Astrocyte of the spinal cord (primary cell): Measurements from ENCODE around the gene ARHGEF4.

Experiments used
- DNase-seq: peaks from one replicate; pipeline ENCODE4 v3.0.0; 2011; ENCODE audit warnings: low read depth, low spot score
- H3K4me3 ChIP-seq: 2 replicates; pipeline ENCODE4 v1.5.1; 2011; ENCODE audit warnings: low read depth, mild to moderate bottlenecking, low read length, moderate library complexity
- in situ Hi-C: cut with HindIII; loops from 2 replicates; pipeline ENCODE4 v1.10.0; 2017; ENCODE audit warnings: low sequenced_read_pairs
- TF ChIP-seq, protein P1 (sequence below): IDR thresholded peaks from 2 replicates; pipeline ENCODE4 v1.5.1; 2012; ENCODE audit warnings: low read depth, mild to moderate bottlenecking, low read length, inconsistent platforms

ARHGEF4 gene

DNA sequence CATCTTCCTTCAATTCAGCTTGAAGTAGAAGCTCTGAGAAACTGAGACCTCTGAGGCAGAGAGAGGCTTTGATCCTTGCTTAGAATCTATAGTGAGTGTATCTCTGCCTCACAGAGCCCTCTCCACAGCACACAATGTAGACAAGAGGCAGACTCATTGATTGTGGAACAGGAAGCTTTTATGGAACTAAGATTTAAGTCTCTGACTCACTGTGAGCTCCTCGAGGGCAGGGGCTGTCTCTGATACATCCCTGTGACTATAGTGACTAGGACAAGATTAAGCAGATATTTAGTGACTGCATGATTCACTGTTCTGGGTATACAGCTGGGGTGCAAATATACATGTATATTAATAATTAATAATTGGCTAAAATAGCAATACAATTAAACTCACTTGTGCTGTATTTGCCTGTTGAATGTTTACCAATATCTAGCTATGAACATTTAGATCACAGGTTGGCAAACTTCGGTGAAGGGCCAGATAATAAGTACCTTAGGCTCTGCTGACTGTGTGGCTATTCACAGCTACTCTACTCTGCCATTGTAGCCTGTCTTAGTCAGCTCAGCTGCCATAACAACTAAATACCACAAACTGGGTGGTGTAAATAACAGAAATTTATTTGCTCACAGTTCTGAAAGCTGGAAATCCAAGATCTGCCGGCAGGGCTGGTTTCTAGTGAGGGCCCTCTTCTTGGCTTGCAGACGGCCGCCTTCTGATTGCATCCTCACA, 54.4 kb downstream of the ARHGEF4 start:
- TF ChIP-seq, protein P1, sequence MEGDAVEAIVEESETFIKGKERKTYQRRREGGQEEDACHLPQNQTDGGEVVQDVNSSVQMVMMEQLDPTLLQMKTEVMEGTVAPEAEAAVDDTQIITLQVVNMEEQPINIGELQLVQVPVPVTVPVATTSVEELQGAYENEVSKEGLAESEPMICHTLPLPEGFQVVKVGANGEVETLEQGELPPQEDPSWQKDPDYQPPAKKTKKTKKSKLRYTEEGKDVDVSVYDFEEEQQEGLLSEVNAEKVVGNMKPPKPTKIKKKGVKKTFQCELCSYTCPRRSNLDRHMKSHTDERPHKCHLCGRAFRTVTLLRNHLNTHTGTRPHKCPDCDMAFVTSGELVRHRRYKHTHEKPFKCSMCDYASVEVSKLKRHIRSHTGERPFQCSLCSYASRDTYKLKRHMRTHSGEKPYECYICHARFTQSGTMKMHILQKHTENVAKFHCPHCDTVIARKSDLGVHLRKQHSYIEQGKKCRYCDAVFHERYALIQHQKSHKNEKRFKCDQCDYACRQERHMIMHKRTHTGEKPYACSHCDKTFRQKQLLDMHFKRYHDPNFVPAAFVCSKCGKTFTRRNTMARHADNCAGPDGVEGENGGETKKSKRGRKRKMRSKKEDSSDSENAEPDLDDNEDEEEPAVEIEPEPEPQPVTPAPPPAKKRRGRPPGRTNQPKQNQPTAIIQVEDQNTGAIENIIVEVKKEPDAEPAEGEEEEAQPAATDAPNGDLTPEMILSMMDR: no peak
- in situ Hi-C loops: no loop called here
- DNase-seq: no peak
- H3K4me3 ChIP-seq: no peak overlapping the region

DNA sequence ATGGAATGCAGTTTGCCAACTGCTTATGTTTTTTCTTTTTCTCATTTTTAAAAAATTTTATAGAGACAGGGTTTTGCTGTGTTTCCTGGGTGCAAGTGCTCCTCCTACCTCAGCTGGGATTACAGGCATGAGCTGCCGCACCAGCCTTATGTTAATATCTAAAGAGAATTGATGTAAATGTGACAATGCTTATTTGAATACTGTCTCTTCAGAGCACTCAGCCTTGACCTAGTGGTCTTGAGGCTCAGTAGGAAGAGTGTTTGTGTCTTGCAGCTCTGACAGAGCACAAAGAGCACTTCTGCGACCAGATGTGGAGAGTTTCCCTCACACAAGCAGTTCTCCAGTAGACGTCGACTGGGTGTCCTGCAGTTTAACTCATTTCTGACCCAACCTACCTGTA, 55.3 kb downstream of the ARHGEF4 start:
- in situ Hi-C loops: no loop called here
- DNase-seq: no peak
- H3K4me3 ChIP-seq: no peak overlapping the region
- TF ChIP-seq, protein P1: no peak

DNA sequence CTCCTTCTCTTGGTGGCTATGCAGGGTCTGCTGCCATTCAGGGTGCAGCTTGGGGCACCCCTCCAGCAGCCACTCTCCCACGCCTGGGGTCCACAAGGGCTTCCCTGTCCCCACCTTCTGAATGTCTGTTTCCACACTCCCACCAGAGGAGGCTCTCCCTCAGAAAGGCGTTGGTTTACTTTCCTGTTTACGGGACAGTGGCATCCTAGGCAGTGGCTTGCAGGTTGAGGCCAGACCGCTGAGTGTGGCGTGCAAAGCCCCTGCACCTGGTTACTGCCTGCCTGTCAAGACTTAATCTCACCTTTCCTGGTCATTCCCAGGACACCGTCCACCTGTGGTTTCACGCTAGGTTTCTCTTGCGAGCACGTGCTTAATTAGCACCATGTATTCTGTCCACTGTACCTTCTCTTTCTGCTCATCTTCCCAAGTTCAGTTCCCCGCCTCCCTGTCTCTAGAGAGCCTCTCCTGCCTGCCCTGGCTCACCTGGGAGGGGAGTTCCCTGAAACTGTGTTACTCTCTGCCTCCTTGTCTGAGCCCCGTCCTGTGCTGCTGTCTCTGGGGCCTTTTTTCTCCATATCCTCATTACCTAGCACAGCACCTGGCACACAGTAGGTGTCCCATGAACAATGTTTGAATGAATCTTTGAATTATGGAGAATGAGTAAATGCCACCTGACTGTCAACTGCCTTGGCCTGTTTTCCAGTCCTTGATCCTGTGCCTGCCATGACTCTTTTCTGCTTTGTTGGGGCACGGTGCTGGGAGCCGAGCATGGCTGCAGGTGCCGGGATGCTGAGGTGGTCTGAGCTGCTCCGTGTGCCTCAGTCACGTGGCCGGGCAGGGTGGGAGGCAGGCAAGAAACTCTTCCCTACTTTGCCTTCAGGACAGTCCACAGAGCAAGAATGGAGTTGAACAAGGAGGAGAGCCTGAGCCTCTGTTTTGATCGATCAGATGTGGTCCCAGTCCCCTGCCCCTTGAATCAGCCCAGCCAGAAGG, 56.4 kb downstream of the ARHGEF4 start:
- in situ Hi-C loops: no loop called here
- H3K4me3 ChIP-seq: no peak overlapping the region
- no peak for DNase-seq
- TF ChIP-seq, protein P1: no peak

DNA sequence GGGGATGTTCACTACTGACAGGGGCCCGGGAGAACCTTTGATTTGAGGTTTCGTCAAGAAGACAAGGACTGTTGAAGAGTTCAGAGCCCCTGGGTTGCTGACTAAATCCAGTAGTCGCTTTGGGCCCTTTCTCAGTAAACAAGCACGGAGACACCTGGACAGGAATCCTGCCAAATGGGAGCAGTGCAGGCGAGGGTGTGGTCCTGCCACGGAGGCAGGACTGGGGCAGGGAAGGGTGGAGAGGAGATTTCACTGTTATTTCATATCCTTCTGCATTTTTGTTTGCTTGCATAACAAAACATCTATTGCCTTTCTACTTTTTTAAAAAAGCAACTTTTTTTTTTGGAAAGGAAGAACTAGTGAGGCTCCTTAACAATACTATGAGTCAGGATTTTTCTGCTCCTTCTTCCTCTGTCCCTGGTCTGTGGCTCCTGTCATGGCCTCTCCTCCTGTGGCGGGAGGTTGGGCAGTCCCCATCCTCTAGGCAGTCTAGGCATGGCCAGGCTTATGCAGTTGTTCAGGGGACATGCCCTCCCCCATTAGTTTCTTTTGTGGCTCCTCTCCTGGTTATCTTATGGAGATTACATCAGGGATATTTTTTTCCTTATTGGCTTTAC, 57.7 kb downstream of the ARHGEF4 start:
- DNase-seq: no peak
- H3K4me3 ChIP-seq: no peak overlapping the region
- TF ChIP-seq, protein P1: no peak
- in situ Hi-C loops: no loop called here

DNA sequence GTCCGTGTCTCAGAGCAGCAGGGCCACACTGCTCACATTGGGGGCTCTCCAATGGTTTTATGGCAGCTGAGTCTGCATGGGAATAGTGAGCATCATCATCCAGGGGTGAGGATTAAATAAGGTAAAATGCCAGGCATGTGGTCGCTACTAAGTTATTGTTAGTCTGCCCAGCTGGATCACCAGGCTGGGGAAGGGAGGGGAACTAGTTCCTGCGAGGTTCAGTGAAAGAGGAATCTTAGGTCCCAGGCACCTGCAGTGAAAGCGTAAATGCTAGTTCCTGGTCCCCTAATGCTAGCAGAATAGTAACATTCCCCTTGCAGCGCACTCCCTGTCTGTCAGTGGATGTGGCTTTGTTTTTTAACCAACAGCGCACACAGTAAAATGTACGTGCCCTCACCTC, 60.1 kb downstream of the ARHGEF4 start:
- TF ChIP-seq, protein P1: no peak
- DNase-seq: no peak
- in situ Hi-C loops: no loop called here
- no peak overlapping the region for H3K4me3 ChIP-seq

DNA sequence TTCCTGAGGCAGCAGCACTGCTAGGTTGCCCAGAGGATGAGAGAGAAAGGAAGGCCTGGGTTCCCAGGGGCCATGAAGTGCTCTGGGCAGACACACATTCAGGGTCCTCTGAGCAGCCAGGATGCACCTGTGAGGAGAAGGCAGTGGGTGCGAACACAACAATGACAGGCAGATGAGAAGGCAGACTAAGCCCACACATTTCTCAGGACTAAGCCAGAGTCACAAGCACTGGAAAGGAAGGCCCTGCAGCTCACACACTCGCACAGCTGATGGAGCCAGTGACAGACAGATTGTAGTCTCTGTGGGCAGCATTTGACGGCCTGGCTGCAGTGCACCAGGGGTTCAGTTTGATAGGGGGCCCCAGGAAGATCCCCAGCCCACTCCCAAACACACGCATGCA, 61.8 kb downstream of the ARHGEF4 start:
- DNase-seq: no peak
- no peak overlapping the region for H3K4me3 ChIP-seq
- in situ Hi-C loops: no loop called here
- TF ChIP-seq, protein P1: no peak
